ENCODE data around the gene THSD4. TPM values are rescaled to one million over a fixed set of nuclear protein-coding genes. Genes with fewer than 3 reads are reported as not detected.

THSD4 gene
- polyA plus RNA-seq, 1 donor from 2014 or later: 0.46 TPM

DNA sequence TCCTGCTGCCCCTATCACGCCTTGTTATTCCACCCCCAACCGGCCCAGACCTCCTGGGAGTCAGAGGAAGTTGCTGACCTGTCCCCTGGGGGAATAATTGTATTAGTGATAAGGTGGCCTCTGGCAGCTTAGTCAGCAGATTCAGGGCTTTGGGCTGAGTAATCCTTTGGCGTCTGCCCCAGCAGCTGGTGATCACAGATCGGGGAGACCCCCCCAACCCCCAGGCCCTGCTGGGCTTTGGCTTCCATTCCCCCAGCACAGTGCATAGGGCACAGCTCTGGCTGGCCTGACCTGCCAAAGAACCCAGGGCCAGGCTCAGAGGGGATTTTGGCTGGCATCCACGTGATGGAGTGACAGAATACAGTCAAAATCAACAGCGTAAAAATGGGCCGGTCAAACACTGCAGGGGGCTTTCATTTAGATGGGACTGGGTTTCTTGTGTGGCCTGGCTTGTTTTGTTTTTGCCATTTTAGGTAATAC lies 691.2 kb downstream of the THSD4 start:
- TF ChIP-seq EZH2 (IDR thresholded peaks at IDR 0.05; ENCODE audit: borderline replicate concordance, insufficient read depth, low read length, poor library complexity, severe bottlenecking): no peak
- TF ChIP-seq, protein P1, sequence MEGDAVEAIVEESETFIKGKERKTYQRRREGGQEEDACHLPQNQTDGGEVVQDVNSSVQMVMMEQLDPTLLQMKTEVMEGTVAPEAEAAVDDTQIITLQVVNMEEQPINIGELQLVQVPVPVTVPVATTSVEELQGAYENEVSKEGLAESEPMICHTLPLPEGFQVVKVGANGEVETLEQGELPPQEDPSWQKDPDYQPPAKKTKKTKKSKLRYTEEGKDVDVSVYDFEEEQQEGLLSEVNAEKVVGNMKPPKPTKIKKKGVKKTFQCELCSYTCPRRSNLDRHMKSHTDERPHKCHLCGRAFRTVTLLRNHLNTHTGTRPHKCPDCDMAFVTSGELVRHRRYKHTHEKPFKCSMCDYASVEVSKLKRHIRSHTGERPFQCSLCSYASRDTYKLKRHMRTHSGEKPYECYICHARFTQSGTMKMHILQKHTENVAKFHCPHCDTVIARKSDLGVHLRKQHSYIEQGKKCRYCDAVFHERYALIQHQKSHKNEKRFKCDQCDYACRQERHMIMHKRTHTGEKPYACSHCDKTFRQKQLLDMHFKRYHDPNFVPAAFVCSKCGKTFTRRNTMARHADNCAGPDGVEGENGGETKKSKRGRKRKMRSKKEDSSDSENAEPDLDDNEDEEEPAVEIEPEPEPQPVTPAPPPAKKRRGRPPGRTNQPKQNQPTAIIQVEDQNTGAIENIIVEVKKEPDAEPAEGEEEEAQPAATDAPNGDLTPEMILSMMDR (IDR thresholded peaks at IDR 0.05; ENCODE audit: poor library complexity, severe bottlenecking): no peak
- no peak for TF ChIP-seq TAF1 (IDR thresholded peaks at IDR 0.05; ENCODE audit: low read depth)
- Histone ChIP-seq H2AFZ (ENCODE audit: low read depth, low read length) (no peak overlapping the region), H3K9me3 (ENCODE audit: low read length) (no peaks in the 10 kb centered on the region), H3K27me3 (ENCODE audit: insufficient read depth, low read depth, low read length) (no peaks in the 10 kb centered on the region), H3F3A (ENCODE audit: insufficient read depth, low read length, poor library complexity, severe bottlenecking) (no peaks in the 10 kb centered on the region), H3K27ac (ENCODE audit: low read length) (no peak overlapping the region), H3K4me3 (ENCODE audit: low read length) (no peak overlapping the region), H3K36me3 (ENCODE audit: insufficient read depth, low read length) (no peaks in the 10 kb centered on the region), H3K9me2 (ENCODE audit: insufficient read depth, low read length) (no peaks in the 10 kb centered on the region), H3K79me2 (replicated peaks; ENCODE audit: insufficient read depth, low read length) (no peaks in the 10 kb centered on the region), H4K20me1 (ENCODE audit: insufficient read depth) (no peaks in the 10 kb centered on the region), H3K9ac (ENCODE audit: low read length) (no peak overlapping the region), H3K4me2 (ENCODE audit: low read length) (no peak overlapping the region)

DNA sequence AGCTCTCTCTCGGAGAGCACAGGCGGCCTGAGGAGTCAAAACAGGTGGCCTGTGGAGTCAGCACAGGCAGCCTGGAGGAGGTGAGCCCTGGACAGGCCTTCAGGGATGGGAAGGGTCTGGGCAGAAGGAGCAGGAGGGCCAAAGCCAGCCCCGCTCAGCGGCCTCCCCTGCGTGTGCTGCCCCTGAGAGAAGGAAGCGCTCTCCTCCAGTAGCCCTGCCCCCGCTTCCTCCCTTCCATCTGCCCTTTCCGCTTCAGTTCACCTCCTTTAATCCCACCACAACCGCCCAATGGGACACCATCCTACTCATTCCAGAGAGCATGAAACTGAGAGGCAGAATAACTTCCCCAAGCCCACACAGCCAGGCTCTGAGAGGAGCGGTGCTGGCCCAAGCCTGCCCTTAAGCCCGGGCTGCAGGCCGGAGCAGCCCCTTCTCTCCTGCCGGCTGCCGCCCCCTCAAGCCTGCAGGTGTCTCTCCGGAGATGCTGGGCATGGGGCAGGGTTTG lies 691.9 kb downstream of the THSD4 start:
- no peak overlapping the region for H3K4me2 ChIP-seq (ENCODE audit: low read length)

DNA sequence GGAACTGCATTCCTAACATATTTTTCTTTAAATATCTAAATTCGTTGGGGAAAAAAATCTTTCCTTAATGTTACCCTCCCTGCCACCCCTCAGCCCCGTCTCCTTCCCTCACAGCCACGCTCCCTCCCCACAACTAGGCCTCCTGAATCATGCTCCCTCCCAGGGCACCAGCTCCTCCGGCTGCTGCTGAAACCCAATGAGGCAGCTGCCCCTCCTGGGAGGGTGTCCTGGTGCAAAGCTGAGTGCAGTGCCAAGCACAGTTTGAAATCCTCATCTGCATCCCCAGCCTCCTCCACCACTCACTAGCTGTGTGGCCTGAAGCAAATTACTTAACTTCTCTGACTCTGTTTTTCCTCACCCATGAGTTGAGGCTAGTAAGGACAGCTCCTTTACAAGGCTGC lies 692.4 kb downstream of the THSD4 start:
- no peaks in the 10 kb centered on the region for H3K9me3 ChIP-seq (ENCODE audit: low read length)
- no peak overlapping the region for H2AFZ ChIP-seq (ENCODE audit: low read depth, low read length)
- H3F3A ChIP-seq (ENCODE audit: insufficient read depth, low read length, poor library complexity, severe bottlenecking): no peaks in the 10 kb centered on the region
- H3K4me2 ChIP-seq (ENCODE audit: low read length): no peak overlapping the region
- H3K79me2 ChIP-seq (replicated peaks; ENCODE audit: insufficient read depth, low read length): no peaks in the 10 kb centered on the region
- no peaks in the 10 kb centered on the region for H3K27me3 ChIP-seq (ENCODE audit: insufficient read depth, low read depth, low read length)
- TF ChIP-seq, protein P1 (IDR thresholded peaks at IDR 0.05; ENCODE audit: poor library complexity, severe bottlenecking): no peak
- TF ChIP-seq EZH2 (IDR thresholded peaks at IDR 0.05; ENCODE audit: borderline replicate concordance, insufficient read depth, low read length, poor library complexity, severe bottlenecking) (no peak), MXI1 (conservative IDR thresholded peaks at IDR 0.05; ENCODE audit: poor library complexity, severe bottlenecking) (no peak), EP300 (conservative IDR thresholded peaks at IDR 0.05; ENCODE audit: poor library complexity, severe bottlenecking) (no peak), TAF1 (IDR thresholded peaks at IDR 0.05; ENCODE audit: low read depth) (no peak), SMC3 (conservative IDR thresholded peaks at IDR 0.05; ENCODE audit: poor library complexity) (no peak), POLR2AphosphoS5 (IDR thresholded peaks at IDR 0.05) (no peak), RAD21 (conservative IDR thresholded peaks at IDR 0.05) (no peak)
- TF ChIP-seq, protein P2, sequence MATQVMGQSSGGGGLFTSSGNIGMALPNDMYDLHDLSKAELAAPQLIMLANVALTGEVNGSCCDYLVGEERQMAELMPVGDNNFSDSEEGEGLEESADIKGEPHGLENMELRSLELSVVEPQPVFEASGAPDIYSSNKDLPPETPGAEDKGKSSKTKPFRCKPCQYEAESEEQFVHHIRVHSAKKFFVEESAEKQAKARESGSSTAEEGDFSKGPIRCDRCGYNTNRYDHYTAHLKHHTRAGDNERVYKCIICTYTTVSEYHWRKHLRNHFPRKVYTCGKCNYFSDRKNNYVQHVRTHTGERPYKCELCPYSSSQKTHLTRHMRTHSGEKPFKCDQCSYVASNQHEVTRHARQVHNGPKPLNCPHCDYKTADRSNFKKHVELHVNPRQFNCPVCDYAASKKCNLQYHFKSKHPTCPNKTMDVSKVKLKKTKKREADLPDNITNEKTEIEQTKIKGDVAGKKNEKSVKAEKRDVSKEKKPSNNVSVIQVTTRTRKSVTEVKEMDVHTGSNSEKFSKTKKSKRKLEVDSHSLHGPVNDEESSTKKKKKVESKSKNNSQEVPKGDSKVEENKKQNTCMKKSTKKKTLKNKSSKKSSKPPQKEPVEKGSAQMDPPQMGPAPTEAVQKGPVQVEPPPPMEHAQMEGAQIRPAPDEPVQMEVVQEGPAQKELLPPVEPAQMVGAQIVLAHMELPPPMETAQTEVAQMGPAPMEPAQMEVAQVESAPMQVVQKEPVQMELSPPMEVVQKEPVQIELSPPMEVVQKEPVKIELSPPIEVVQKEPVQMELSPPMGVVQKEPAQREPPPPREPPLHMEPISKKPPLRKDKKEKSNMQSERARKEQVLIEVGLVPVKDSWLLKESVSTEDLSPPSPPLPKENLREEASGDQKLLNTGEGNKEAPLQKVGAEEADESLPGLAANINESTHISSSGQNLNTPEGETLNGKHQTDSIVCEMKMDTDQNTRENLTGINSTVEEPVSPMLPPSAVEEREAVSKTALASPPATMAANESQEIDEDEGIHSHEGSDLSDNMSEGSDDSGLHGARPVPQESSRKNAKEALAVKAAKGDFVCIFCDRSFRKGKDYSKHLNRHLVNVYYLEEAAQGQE (IDR thresholded peaks at IDR 0.05; ENCODE audit: borderline replicate concordance): no peak
- H3K27ac ChIP-seq (ENCODE audit: low read length): no peak overlapping the region
- H4K20me1 ChIP-seq (ENCODE audit: insufficient read depth): no peaks in the 10 kb centered on the region
- no peak overlapping the region for H3K9ac ChIP-seq (ENCODE audit: low read length)
- no peaks in the 10 kb centered on the region for H3K9me2 ChIP-seq (ENCODE audit: insufficient read depth, low read length)
- no peak overlapping the region for H3K4me3 ChIP-seq (ENCODE audit: low read length)
- no peaks in the 10 kb centered on the region for H3K36me3 ChIP-seq (ENCODE audit: insufficient read depth, low read length)

More for the DNA sequence above, 691.9 kb downstream of the THSD4 start:
- Histone ChIP-seq H3K9me3 (ENCODE audit: low read length) (no peaks in the 10 kb centered on the region), H3K4me3 (ENCODE audit: low read length) (no peak overlapping the region), H3K27ac (ENCODE audit: low read length) (no peak overlapping the region), H4K20me1 (ENCODE audit: insufficient read depth) (no peaks in the 10 kb centered on the region), H3K9ac (ENCODE audit: low read length) (no peak overlapping the region), H3F3A (ENCODE audit: insufficient read depth, low read length, poor library complexity, severe bottlenecking) (no peaks in the 10 kb centered on the region), H3K36me3 (ENCODE audit: insufficient read depth, low read length) (no peaks in the 10 kb centered on the region), H3K79me2 (replicated peaks; ENCODE audit: insufficient read depth, low read length) (no peaks in the 10 kb centered on the region), H3K9me2 (ENCODE audit: insufficient read depth, low read length) (no peaks in the 10 kb centered on the region), H2AFZ (ENCODE audit: low read depth, low read length) (no peak overlapping the region), H3K27me3 (ENCODE audit: insufficient read depth, low read depth, low read length) (no peaks in the 10 kb centered on the region)
- no peak for TF ChIP-seq EP300 (conservative IDR thresholded peaks at IDR 0.05; ENCODE audit: poor library complexity, severe bottlenecking)
- TF ChIP-seq TAF1 (IDR thresholded peaks at IDR 0.05; ENCODE audit: low read depth): no peak
- no peak for TF ChIP-seq MXI1 (conservative IDR thresholded peaks at IDR 0.05; ENCODE audit: poor library complexity, severe bottlenecking)
- no peak for TF ChIP-seq RAD21 (conservative IDR thresholded peaks at IDR 0.05)

Measured in neural cell (in vitro differentiated cells).